GM10847 (cell line): ENCODE data around the gene KCNQ1OT1.

ENCODE experiments used
- POLR2A ChIP-seq: IDR thresholded peaks from 2 replicates; pipeline ENCODE4 v1.6.1; 2011; ENCODE audit not compliant: insufficient read length; ENCODE audit errors: extremely low read depth

Gene KCNQ1OT1

DNA sequence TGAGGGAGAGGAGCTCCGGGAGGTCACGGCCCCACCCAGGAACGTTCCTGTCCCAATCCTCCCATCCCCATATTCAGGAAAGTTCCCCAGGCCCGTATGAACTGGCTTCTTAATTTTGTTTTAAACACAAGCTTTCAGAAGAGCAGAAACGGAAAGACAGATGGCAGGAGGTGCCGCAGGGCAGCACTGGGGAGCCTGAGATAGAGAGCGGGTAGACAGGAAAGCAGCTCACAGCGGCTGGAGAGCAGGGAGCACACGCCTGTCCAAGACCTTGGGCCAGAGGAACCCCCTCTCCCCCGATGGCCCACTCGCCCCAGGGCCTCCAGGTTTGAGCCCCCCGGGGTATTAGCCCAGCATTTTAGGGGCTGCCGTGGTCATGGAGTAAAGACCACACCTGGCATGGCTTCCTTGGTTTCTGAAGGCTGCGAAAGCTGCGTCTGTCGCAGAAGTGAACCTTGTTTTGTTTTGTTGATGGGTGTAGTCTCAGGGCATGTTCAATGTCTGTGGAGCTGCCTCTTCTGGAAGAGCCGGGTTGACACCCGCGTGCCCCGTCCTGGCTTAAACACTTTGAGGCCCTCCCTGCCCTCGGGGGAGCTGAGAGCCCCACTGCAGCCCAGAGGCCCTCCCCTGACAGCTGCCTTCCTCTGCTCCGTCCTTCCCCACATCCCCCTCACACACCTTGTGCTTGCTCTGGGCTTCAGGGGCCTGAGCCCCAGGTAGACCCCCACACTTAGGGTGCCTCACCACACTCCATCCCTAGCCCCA is 17.9 kb upstream of the KCNQ1OT1 start:
- TF ChIP-seq POLR2A, result no peak

GRCh38 chr11:2716376-2717095 is 16.7 kb upstream of the KCNQ1OT1 start:
- TF ChIP-seq POLR2A, result no peak

GRCh38 chr11:2715716-2716350 is 16.0 kb upstream of the KCNQ1OT1 start:
- TF ChIP-seq POLR2A, result no peak

- TF ChIP-seq POLR2A, result no peak
Observed at GRCh38 chr11:2714871-2715270, 15.1 kb upstream of the KCNQ1OT1 start.

- TF ChIP-seq POLR2A, result no peak
Observed at GRCh38 chr11:2714463-2714800, 14.6 kb upstream of the KCNQ1OT1 start.

DNA sequence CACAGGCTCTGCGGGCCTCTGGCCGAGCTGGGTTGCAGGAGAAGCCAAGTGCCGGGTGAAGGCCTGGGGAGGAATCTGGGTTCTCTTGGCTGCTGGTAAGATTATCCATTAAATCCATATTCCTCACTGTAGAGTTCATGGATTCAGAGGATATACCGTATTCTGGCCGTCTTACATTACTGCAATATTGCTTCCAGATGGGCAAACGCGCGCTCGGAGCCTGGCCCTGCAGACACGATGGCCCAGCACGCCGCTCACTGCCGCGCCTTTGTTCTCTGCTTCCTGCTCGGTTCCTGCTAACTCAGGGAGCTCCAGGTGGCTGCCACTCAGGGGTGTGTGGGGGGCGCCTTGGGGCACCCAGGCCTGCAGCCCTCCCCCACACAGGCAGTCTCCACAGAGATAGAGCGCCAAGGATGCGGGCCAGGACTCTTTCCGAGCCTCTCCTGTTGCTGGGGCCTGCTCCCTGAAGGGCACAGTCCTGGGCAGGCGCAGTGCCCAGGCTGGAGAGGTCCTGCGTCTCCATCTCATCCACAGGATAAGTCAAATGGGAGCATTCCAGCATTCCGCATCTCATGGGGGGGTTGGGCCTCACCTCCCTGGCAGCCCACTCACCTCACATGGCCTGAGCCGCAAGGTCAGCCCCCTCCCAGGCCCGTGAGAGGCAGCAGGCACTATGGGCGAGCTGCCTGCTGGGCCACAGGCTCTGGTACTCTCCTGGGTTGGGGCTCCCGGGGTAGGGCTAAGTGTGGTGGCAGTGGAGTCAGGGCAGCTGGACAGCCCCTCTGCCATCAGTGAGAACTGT is 14.1 kb upstream of the KCNQ1OT1 start:
- no peak for TF ChIP-seq POLR2A

- TF ChIP-seq POLR2A, result no peak
Observed at GRCh38 chr11:2713094-2713493, 13.3 kb upstream of the KCNQ1OT1 start.

- no peak for TF ChIP-seq POLR2A
Observed at GRCh38 chr11:2711161-2711560, 11.4 kb upstream of the KCNQ1OT1 start.

- no peak for TF ChIP-seq POLR2A
Observed at GRCh38 chr11:2709429-2709828, 9.6 kb upstream of the KCNQ1OT1 start.

DNA sequence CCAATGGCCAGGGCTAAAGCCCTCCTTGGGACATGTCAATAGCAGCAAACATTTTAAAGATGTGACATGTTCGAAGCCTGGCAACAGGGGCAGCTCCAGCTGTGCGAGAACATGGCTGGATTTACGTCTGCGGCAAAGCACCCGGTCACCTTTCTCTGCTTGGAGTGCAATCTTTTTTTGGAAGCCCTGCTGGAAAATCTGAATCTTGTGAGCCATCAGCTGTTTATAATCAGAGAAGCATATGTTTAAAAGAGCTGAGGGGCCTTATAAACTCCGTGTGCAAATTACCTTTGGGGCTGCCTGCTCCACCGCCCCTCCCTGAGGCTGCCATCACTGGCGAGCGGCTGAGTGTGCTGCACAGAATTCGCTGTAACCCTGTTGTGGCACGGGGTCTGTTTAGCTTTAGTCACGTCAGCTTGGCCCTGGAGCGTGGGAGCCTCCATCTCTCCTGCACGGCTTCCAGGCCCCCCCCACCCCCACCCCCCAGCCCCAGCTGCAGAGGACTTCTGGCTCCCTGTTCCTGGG is 9.0 kb upstream of the KCNQ1OT1 start:
- TF ChIP-seq POLR2A, result no peak

GRCh38 chr11:2708151-2708581 is 8.4 kb upstream of the KCNQ1OT1 start:
- no peak for TF ChIP-seq POLR2A

- no peak for TF ChIP-seq POLR2A
Observed at GRCh38 chr11:2707736-2708135, 7.9 kb upstream of the KCNQ1OT1 start.

- no peak for TF ChIP-seq POLR2A
Observed at GRCh38 chr11:2706321-2706720, 6.5 kb upstream of the KCNQ1OT1 start.

DNA sequence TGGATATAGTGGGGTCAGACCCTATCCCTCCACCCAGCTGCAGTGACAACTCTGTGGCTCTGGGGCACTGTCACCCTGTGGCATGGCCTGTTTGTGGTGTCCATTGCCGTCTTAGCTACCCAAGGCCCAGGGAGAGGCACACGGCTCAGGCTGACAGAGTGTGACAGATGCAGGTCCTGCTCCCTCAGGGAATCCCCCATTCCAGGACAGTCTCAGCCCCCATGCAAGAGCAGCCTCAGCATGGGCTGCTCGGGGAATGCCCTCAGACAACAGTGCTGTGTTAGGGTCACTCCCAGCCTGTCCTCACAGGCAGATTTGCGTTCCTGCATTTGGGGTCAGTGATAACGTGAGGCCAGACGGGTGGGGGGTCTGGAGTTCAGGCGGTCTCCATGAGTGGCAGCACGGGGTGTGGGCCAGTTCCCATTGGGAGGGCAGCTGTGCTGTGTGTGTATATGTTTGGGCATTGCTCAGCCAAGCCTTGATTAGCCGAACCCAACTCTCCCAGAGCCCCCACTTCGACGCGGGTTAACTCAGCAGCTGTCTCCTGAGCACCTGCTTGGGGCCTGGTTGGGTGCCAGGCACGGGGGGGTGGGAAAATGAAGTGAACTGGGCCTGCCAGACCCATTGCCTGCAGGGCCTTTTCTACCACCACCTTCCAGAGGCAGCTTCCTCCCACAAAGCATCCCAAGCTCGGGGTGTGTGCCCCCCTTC is 5.3 kb upstream of the KCNQ1OT1 start:
- TF ChIP-seq POLR2A, result no peak
